GM12874 (cell line): Measurements from ENCODE around the gene HDLBP.

Experiments used
- TF ChIP-seq, protein P1 (sequence below): IDR thresholded peaks from 2 replicates; pipeline ENCODE4 v1.5.1; 2011; ENCODE audit warnings: low read depth, mild to moderate bottlenecking, control low read depth, low read length, moderate library complexity; ENCODE audit not compliant: insufficient read depth

HDLBP gene

DNA sequence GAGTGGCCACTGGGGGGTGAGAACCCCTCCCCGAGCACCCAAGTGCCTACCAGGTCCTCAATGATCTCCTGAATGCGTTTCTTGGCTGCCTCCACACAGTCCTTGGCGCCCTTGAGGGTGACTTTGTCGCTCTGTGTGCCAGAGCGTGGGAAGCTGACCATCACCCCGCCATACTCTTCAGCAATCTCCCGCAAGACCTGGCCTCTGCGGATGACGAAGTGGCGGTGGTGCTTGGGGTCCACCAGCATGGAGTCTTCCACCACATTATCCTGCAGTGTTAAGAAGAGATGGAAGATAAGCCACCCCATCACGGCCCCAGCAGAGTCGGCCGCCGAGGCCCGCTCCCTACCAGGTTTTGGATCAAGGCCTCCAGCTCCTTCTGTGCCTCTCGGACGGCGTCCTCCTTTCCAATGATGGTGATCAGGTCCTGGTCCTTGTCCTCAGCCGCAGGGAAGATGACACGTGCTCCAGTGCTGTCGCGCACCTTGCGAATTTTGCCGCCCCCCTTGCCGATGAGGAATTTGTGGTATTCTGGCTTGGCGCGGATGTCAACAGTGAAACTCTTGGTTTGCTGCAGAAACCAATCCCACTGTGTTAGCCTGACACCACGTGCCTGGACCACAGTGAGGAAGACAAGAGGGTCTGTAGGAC, 75.8 kb downstream of the HDLBP start:
- TF ChIP-seq, protein P1, sequence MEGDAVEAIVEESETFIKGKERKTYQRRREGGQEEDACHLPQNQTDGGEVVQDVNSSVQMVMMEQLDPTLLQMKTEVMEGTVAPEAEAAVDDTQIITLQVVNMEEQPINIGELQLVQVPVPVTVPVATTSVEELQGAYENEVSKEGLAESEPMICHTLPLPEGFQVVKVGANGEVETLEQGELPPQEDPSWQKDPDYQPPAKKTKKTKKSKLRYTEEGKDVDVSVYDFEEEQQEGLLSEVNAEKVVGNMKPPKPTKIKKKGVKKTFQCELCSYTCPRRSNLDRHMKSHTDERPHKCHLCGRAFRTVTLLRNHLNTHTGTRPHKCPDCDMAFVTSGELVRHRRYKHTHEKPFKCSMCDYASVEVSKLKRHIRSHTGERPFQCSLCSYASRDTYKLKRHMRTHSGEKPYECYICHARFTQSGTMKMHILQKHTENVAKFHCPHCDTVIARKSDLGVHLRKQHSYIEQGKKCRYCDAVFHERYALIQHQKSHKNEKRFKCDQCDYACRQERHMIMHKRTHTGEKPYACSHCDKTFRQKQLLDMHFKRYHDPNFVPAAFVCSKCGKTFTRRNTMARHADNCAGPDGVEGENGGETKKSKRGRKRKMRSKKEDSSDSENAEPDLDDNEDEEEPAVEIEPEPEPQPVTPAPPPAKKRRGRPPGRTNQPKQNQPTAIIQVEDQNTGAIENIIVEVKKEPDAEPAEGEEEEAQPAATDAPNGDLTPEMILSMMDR: no peak

DNA sequence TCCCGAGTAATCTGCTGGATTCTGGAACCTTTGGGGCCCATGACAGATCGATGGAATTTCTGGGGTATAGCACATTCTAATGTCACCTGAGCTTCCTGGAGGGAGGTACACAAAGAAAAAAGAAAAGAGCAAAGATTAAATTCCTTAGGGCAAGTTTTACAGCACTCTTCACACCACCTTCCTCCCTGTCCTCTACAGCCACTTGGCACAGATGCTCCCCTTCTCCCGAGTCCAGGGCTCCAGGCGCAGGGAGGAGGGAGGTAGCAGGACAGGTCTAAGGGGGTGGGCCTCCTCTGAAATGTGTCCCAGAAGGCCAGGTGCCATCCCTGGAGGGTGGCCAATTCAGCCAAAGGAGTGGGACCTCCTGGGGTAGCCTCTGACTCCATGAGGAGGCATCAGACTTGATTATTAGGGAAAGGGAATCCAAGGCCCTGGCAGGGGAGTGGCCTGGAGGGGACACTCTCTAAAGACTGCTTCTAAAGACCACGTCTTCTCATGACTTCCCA, 76.7 kb downstream of the HDLBP start:
- TF ChIP-seq, protein P1: no peak

GRCh38 chr2:241237949-241238371, 77.5 kb downstream of the HDLBP start:
- TF ChIP-seq, protein P1: no peak

GRCh38 chr2:241237047-241237446, 78.4 kb downstream of the HDLBP start:
- TF ChIP-seq, protein P1: no peak

GRCh38 chr2:241235859-241236593, 79.4 kb downstream of the HDLBP start:
- TF ChIP-seq, protein P1: no peak

DNA sequence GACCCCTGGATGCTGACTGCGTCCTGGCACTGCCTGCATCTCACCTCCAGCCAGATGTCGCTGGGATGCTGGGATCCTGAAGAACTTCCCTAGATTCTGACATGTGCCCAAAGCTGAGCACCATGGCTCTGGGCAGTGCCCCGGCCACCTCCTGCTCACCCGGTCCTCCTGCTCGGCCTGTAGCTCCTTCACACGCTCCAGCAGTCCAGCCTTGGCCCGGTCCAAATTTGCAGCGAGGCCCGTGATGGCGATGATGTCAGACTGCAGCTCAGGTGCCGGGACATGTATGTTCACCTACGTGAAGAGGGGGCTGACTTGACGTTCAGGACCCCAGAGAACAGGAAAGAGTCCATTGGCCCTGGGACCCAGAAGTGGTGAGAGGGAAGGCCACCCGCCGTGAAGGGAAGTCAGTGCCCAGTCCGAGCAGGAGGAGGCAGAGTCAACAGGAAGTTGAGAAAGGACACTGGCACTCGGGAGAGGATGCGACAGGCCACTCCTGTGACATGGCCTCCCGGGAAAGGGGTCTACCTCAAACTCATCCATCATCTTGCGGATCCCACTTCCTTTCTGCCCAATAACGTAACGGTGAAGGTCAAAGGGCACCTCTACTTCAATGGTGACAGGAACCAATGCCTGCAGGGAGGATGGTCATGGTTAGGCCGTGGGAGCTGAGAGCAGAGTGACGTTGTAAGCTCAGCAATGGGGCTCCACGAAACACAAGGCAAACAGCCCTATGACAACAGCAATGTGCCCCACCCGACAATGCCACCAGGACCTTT, 80.3 kb downstream of the HDLBP start:
- TF ChIP-seq, protein P1: no peak

- TF ChIP-seq, protein P1: no peak
Observed at GRCh38 chr2:241234066-241234790, 81.2 kb downstream of the HDLBP start.
